Endometrial microvascular endothelial cells (primary cell): ENCODE data around the gene PLLP. TPM values are rescaled to one million over a fixed set of nuclear protein-coding genes. Genes with fewer than 3 reads are reported as not detected.

Experiments
- in situ Hi-C: cut with HindIII; loops from 2 replicates; pipeline ENCODE4 v1.10.0; 2017; ENCODE audit warnings: low sequenced_read_pairs, low pct_unique_long_range_greater_than_20kb; ENCODE audit errors: inconsistent ontology term
- total RNA-seq: library from RNA; depleted of rRNA; stranded (reverse); fragments of >200 nt; gene quantifications from one replicate; pipeline ENCODE4 v1.2.3, GENCODE V29; 2015; ENCODE audit errors: inconsistent ontology term

PLLP gene
- total RNA-seq, 1 donor from 2014 or later, result 0.56 TPM

GRCh38 chr16:57239107-57239506 lies 45.4 kb downstream of the PLLP start:
- in situ Hi-C loops, result no loop called here

DNA sequence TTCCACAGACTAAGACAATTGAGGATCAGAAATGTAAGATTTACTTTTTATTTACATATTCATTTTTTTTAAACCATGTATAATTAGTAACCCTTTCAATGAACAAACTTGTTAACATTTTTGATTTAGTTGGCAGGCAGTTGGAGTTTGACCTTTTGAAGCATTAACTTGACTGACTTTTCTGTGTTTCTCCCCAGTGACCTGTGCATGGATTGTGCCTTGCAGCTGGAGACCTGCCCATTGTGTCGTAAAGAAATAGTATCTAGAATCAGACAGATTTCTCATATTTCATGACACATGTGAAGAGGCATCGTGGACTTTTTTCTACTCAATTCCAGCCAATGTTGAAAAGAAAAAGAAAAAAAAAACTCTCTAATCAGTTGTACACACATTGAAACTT lies 45.8 kb downstream of the PLLP start:
- in situ Hi-C loops, result no loop called here

GRCh38 chr16:57236022-57236350 lies 48.5 kb downstream of the PLLP start:
- in situ Hi-C loops, result no loop called here

- in situ Hi-C loops, result no loop called here
Measured at GRCh38 chr16:57235128-57236021, 49.1 kb downstream of the PLLP start.

- in situ Hi-C loops, result no loop called here
Measured at GRCh38 chr16:57234707-57235092, 49.8 kb downstream of the PLLP start.

GRCh38 chr16:57233944-57234706 lies 50.3 kb downstream of the PLLP start:
- in situ Hi-C loops, result no loop called here

- in situ Hi-C loops, result no loop called here
Measured at GRCh38 chr16:57231821-57232350, 52.6 kb downstream of the PLLP start.

DNA sequence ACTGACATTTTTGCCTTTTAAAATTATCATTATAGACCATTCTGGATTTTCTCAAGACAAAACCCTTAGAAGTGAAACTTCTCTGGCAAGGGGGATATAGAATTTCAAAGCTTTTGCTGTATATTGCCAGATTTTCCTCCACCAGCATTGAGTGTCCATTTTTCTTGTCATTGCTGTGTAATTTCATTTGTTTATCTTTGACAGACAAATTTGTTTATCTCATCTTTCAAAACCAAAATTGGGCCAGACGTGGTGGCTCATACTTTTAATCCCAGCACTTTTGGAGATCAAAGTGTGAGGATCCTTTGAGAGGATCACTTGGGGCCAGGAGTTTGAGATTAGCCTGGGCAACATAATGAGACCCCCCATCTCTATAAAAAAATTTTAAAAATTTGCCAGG lies 55.4 kb downstream of the PLLP start:
- in situ Hi-C loops, result no loop called here

DNA sequence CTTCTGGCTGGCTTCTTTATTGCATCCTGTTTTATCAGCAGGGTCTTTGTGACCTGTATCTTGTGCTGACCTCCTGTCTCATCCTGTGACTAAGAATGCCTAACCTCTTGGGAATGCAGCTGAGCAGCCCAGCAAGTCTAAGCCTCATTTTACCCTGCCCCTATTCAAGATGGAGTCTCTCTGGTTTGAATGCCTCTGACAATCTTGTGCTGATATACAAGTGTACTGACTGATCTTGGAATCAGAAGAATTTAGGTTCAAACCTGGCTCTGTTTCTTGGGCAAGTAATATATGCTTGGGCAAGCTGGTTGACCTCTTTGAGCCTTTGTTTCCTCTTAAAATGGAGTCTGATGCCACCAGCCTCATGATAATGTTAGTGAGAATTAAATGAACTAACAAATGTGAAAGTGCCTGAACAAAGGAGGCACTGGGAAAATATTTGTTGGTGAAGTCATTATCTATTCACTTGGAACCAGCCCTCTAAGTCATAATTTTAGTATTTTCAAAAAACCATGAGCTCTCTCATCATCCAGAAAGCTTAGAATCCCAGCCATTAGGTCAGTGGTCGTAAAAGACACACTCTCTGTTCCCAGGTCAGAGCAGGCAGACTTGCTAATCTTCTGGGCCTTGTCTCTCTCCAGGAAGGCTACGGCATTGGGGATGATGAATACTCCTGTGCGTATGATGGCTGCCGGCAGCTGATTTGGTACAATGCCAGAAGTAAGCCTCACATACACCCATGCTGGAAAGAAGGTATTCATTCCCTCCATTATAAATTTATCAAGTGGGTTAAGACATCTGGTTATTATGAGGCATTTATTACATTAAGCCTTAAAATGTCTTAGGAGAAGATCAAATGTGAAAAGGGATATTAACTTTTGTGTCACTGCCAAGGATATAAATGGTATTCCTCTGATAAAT lies 57.5 kb downstream of the PLLP start:
- in situ Hi-C loops, result no loop called here

- in situ Hi-C loops, result no loop called here
Measured at GRCh38 chr16:57225978-57226377, 58.5 kb downstream of the PLLP start.

- in situ Hi-C loops, result no loop called here
Measured at GRCh38 chr16:57224651-57225335, 59.7 kb downstream of the PLLP start.

- in situ Hi-C loops, result no loop called here
Measured at GRCh38 chr16:57223057-57223456, 61.4 kb downstream of the PLLP start.

DNA sequence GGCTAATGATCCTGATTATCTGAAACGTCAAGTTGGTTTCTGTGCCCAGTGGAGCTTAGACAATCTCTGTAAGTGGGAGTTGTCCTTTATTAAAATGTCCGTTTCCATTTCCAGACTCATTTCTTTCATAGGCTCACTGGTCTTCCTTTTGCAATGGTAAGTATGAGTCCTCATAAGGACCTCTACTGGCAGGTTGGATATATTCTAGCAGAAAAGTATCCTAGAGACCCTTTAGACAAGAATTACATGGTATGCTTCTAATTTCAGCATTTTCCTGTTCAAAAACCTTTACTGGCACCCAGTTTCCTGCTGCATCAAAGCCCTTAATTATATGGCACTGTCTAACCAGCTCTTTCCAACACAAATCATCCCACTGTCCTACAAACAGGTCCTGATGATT lies 67.5 kb downstream of the PLLP start:
- in situ Hi-C loops, result no loop called here

- in situ Hi-C loops, result no loop called here
Measured at GRCh38 chr16:57213462-57213861, 71.0 kb downstream of the PLLP start.

- in situ Hi-C loops, result no loop called here
Measured at GRCh38 chr16:57209780-57210179, 74.7 kb downstream of the PLLP start.

DNA sequence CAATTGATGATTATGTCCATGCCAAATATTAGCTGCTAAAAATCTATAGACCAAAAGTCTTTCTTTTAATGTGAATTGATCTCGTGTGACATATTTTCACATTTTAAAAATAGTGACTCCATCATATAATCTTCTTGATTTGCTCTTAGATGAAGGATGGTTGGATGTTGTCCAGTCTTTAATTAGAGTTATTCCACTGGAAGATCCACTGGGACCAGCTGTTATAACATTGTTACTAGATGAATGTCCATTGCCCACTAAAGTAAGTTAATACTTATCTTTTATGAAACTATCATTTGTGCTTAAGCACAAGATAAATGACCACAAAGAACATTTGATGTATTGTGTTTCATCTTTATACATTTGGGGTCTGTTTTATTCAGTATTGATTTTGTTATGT lies 75.5 kb downstream of the PLLP start:
- in situ Hi-C loops, result no loop called here
